CD8-positive, alpha-beta memory T cell (primary cell): ENCODE data around the gene RNGTT. TPM values are rescaled to one million over a fixed set of nuclear protein-coding genes. Genes with fewer than 3 reads are reported as not detected.

ENCODE experiments used
- CTCF ChIA-PET: fragments of 350-600 bp; sonication (Branson Sonifier 250); formaldehyde crosslinking; loops from one replicate; lab custom pipeline; 2021; ENCODE audit warnings: antibody characterized with exemption; lab: Charles Lee
- POLR2A ChIA-PET: fragments of 350-600 bp; sonication (Branson Sonifier 250); formaldehyde crosslinking; loops from one replicate; lab custom pipeline; 2021; ENCODE audit warnings: antibody characterized with exemption; lab: Charles Lee
- DNase-seq, 5 donors: peaks; one replicate each; pipeline versions ENCODE4 v3.0.0 to v3.0.0-alpha.2; 2020 to 2022; ENCODE audit warnings: mixed read lengths in 1 of 5
- H3K27ac ChIP-seq: one replicate; pipeline ENCODE4 v1.7.0; 2013; ENCODE audit warnings: low read depth, mild to moderate bottlenecking, low read length, moderate library complexity
- H3K27me3 ChIP-seq: 2 replicates; pipeline ENCODE4 v1.7.0; 2013; ENCODE audit warnings: low read length, mild to moderate bottlenecking; ENCODE audit not compliant: insufficient read depth, poor library complexity, severe bottlenecking
- H3K36me3 ChIP-seq: 2 replicates; pipeline ENCODE4 v1.7.0; 2013; ENCODE audit warnings: mild to moderate bottlenecking, low read length, moderate library complexity; ENCODE audit not compliant: insufficient read depth
- H3K4me1 ChIP-seq: 2 replicates; pipeline ENCODE4 v1.7.0; 2013; ENCODE audit warnings: mild to moderate bottlenecking, low read length, moderate library complexity; ENCODE audit not compliant: insufficient read depth
- H3K4me3 ChIP-seq: 2 replicates; pipeline ENCODE4 v1.7.0; 2013; ENCODE audit warnings: mild to moderate bottlenecking, low read length
- H3K9me3 ChIP-seq: 2 replicates; pipeline ENCODE4 v1.7.0; 2013; ENCODE audit warnings: mild to moderate bottlenecking, low read length
- H3K27ac Mint-ChIP-seq, 8 donors: one replicate each; pipeline ENCODE4 v1.8.0; 2020 to 2021; ENCODE audit warnings: mixed read lengths in 8 of 8, mild to moderate bottlenecking in 6 of 8, inconsistent platforms in 3 of 8, moderate library complexity in 3 of 8
- H3K27me3 Mint-ChIP-seq, 2 donors: one replicate each; pipeline ENCODE4 v1.8.0; 2020 to 2021; ENCODE audit warnings: mixed read lengths in 2 of 2, mild to moderate bottlenecking in 1 of 2, moderate library complexity in 1 of 2
- H3K36me3 Mint-ChIP-seq, 3 donors: one replicate each; pipeline ENCODE4 v1.8.0; 2020 to 2021; ENCODE audit warnings: mixed read lengths in 3 of 3, inconsistent platforms in 1 of 3, mild to moderate bottlenecking in 1 of 3
- H3K4me1 Mint-ChIP-seq, 3 donors: one replicate each; pipeline ENCODE4 v1.8.0; 2020 to 2021; ENCODE audit warnings: mixed read lengths in 3 of 3, inconsistent platforms in 1 of 3, mild to moderate bottlenecking in 1 of 3
- H3K4me3 Mint-ChIP-seq, 7 donors: one replicate each; pipeline ENCODE4 v1.8.0; 2020 to 2021; ENCODE audit warnings: mixed read lengths in 7 of 7, mild to moderate bottlenecking in 6 of 7, moderate library complexity in 4 of 7, inconsistent platforms in 2 of 7
- H3K9me3 Mint-ChIP-seq, 5 donors: one replicate each; pipeline ENCODE4 v1.8.0; 2020 to 2022; ENCODE audit warnings: mixed read lengths in 5 of 5, mild to moderate bottlenecking in 3 of 5, moderate library complexity in 2 of 5, inconsistent platforms in 1 of 5
- polyA plus RNA-seq: library from polyadenylated mRNA; unstranded; fragments of 300-500 nt; fragmentation: Illumina TruSeq; gene quantifications from one replicate; pipeline ENCODE4 v1.2.3, GENCODE V29; 2021
- total RNA-seq, 2 experiments: library from RNA; stranded (reverse); gene quantifications; one replicate each; pipeline ENCODE4 v1.2.3, GENCODE V29; 2021

Gene RNGTT
- total and polyA plus RNA-seq, 3 experiments from 2014 or later: 16.0 to 22.3 (median 20.7) TPM

- POLR2A ChIA-PET: no interaction called here
- H3K4me3 ChIP-seq: no peak overlapping the region
- CTCF ChIA-PET: no interaction called here
Measured at GRCh38 chr6:88919032-88919431, 44.4 kb downstream of the RNGTT start.

GRCh38 chr6:88916615-88917208 lies 46.7 kb downstream of the RNGTT start:
- peak overlapping the region in 1 of 8 donors; percentile 81 for H3K27ac Mint-ChIP-seq
- CTCF ChIA-PET: no interaction called here
- no peak for DNase-seq

More at GRCh38 chr6:88919032-88919431, 44.4 kb downstream of the RNGTT start:
- H3K27me3 ChIP-seq: no peaks in the 10 kb centered on the region
- H3K9me3 ChIP-seq: no peaks in the 10 kb centered on the region
- DNase-seq: no peak
- Mint-ChIP-seq H3K4me1 (peaks cover 16 to 33% (median 28%) of the 10 kb centered on the region in 3 donors), H3K27ac (no peak overlapping the region), H3K9me3 (peaks cover 0 to 3% (median 0%) of the 10 kb centered on the region in 5 donors), H3K4me3 (no peak overlapping the region), H3K27me3 (no peaks in the 10 kb centered on the region), H3K36me3 (peaks cover 10 to 36% (median 32%) of the 10 kb centered on the region in 3 donors)
- no peaks in the 10 kb centered on the region for H3K36me3 ChIP-seq
- no peak overlapping the region for H3K27ac ChIP-seq
- H3K4me1 ChIP-seq: peaks cover 3% of the 10 kb centered on the region

GRCh38 chr6:88914895-88915598 lies 48.4 kb downstream of the RNGTT start:
- Histone ChIP-seq H3K4me1 (peaks cover 3% of the 10 kb centered on the region), H3K36me3 (no peaks in the 10 kb centered on the region), H3K9me3 (no peaks in the 10 kb centered on the region), H3K27ac (no peak overlapping the region), H3K27me3 (no peaks in the 10 kb centered on the region), H3K4me3 (no peak overlapping the region)
- no peak for DNase-seq
- Mint-ChIP-seq H3K27me3 (no peaks in the 10 kb centered on the region), H3K4me3 (no peak overlapping the region), H3K36me3 (peaks cover 5 to 25% (median 18%) of the 10 kb centered on the region in 3 donors), H3K27ac (no peak overlapping the region), H3K4me1 (peaks cover 44 to 68% (median 62%) of the 10 kb centered on the region in 3 donors), H3K9me3 (peaks cover 0 to 3% (median 0%) of the 10 kb centered on the region in 5 donors)
- ChIA-PET POLR2A (no interaction called here), CTCF (no interaction called here)

More at GRCh38 chr6:88916615-88917208, 46.7 kb downstream of the RNGTT start:
- Histone ChIP-seq H3K27me3 (no peaks in the 10 kb centered on the region), H3K9me3 (no peaks in the 10 kb centered on the region), H3K4me1 (peaks cover 3% of the 10 kb centered on the region), H3K27ac (no peak overlapping the region), H3K4me3 (no peak overlapping the region), H3K36me3 (no peaks in the 10 kb centered on the region)
- peaks cover 0 to 3% (median 0%) of the 10 kb centered on the region in 5 donors for H3K9me3 Mint-ChIP-seq
- POLR2A ChIA-PET: no interaction called here
- H3K4me3 Mint-ChIP-seq: no peak overlapping the region
- peaks cover 5 to 25% (median 18%) of the 10 kb centered on the region in 3 donors for H3K36me3 Mint-ChIP-seq
- H3K27me3 Mint-ChIP-seq: no peaks in the 10 kb centered on the region
- H3K4me1 Mint-ChIP-seq: peaks cover 31 to 53% (median 46%) of the 10 kb centered on the region in 3 donors

GRCh38 chr6:88914180-88914579 lies 49.2 kb downstream of the RNGTT start:
- Mint-ChIP-seq H3K9me3 (peaks cover 0 to 3% (median 0%) of the 10 kb centered on the region in 5 donors), H3K4me3 (no peak overlapping the region), H3K36me3 (peaks cover 5 to 25% (median 18%) of the 10 kb centered on the region in 3 donors), H3K4me1 (peaks cover 53 to 75% (median 68%) of the 10 kb centered on the region in 3 donors), H3K27ac (no peak overlapping the region), H3K27me3 (no peaks in the 10 kb centered on the region)
- H3K27ac ChIP-seq: no peak overlapping the region
- H3K27me3 ChIP-seq: no peaks in the 10 kb centered on the region
- POLR2A ChIA-PET: no interaction called here
- no peaks in the 10 kb centered on the region for H3K36me3 ChIP-seq
- H3K4me1 ChIP-seq: peaks cover 7% of the 10 kb centered on the region
- DNase-seq: no peak
- no peak overlapping the region for H3K4me3 ChIP-seq
- CTCF ChIA-PET: no interaction called here
- no peaks in the 10 kb centered on the region for H3K9me3 ChIP-seq

- H3K27ac Mint-ChIP-seq: peak overlapping the region in 5 of 8 donors; percentile 7 to 52 (median 25)
- no peak overlapping the region for H3K4me3 Mint-ChIP-seq
- H3K9me3 ChIP-seq: no peaks in the 10 kb centered on the region
- H3K4me1 ChIP-seq: peaks cover 12% of the 10 kb centered on the region
- H3K36me3 Mint-ChIP-seq: peaks cover 5 to 25% (median 18%) of the 10 kb centered on the region in 3 donors
- ChIA-PET CTCF (no interaction called here), POLR2A (no interaction called here)
- H3K27me3 Mint-ChIP-seq: no peaks in the 10 kb centered on the region
- H3K4me3 ChIP-seq: no peak overlapping the region
- no peaks in the 10 kb centered on the region for H3K27me3 ChIP-seq
- peaks cover 0 to 3% (median 0%) of the 10 kb centered on the region in 5 donors for H3K9me3 Mint-ChIP-seq
- H3K36me3 ChIP-seq: no peaks in the 10 kb centered on the region
- DNase-seq: no peak
- peaks cover 58 to 79% (median 73%) of the 10 kb centered on the region in 3 donors for H3K4me1 Mint-ChIP-seq
- no peak overlapping the region for H3K27ac ChIP-seq
Measured at GRCh38 chr6:88913471-88913870, 49.9 kb downstream of the RNGTT start.

- Mint-ChIP-seq H3K27ac (no peak overlapping the region), H3K9me3 (peaks cover 0 to 3% (median 0%) of the 10 kb centered on the region in 5 donors), H3K4me3 (peak overlapping the region in 1 of 7 donors; percentile 37), H3K36me3 (peaks cover 3 to 17% (median 15%) of the 10 kb centered on the region in 3 donors), H3K27me3 (no peaks in the 10 kb centered on the region), H3K4me1 (peaks cover 59 to 76% (median 71%) of the 10 kb centered on the region in 3 donors)
- no peaks in the 10 kb centered on the region for H3K9me3 ChIP-seq
- ChIA-PET POLR2A (no interaction called here), CTCF (no interaction called here)
- no peaks in the 10 kb centered on the region for H3K36me3 ChIP-seq
- H3K27ac ChIP-seq: no peak overlapping the region
- peaks cover 9% of the 10 kb centered on the region for H3K4me1 ChIP-seq
- no peaks in the 10 kb centered on the region for H3K27me3 ChIP-seq
- H3K4me3 ChIP-seq: no peak overlapping the region
- DNase-seq: no peak
Measured at GRCh38 chr6:88910922-88911778, 52.3 kb downstream of the RNGTT start.

GRCh38 chr6:88908598-88909548 lies 54.5 kb downstream of the RNGTT start:
- no peak overlapping the region for H3K27ac ChIP-seq
- POLR2A ChIA-PET: no interaction called here
- Mint-ChIP-seq H3K4me3 (peak overlapping the region in 1 of 7 donors; percentile 14), H3K27ac (peak overlapping the region in 4 of 8 donors; percentile 5 to 87 (median 58)), H3K9me3 (no peaks in the 10 kb centered on the region), H3K4me1 (peaks cover 49 to 64% (median 60%) of the 10 kb centered on the region in 3 donors), H3K27me3 (no peaks in the 10 kb centered on the region), H3K36me3 (peaks cover 5 to 20% (median 6%) of the 10 kb centered on the region in 3 donors)
- no peaks in the 10 kb centered on the region for H3K27me3 ChIP-seq
- no peak for DNase-seq
- H3K36me3 ChIP-seq: no peaks in the 10 kb centered on the region
- peaks cover 9% of the 10 kb centered on the region for H3K4me1 ChIP-seq
- CTCF ChIA-PET: no interaction called here
- no peak overlapping the region for H3K4me3 ChIP-seq
- H3K9me3 ChIP-seq: no peaks in the 10 kb centered on the region
